H7 (cell line): Measurements from ENCODE around the gene ZNF366. TPM values are rescaled to one million over a fixed set of nuclear protein-coding genes. Genes with fewer than 3 reads are reported as not detected.

ENCODE experiments used
- DNase-seq: peaks from one replicate; pipeline ENCODE4 v3.0.0; 2012
- H3K27me3 ChIP-seq: 2 replicates; pipeline ENCODE4 v1.6.0; 2011; ENCODE audit warnings: mild to moderate bottlenecking, low read length; ENCODE audit not compliant: control insufficient read depth, insufficient read depth
- H3K36me3 ChIP-seq: replicated peaks from 2 replicates; pipeline ENCODE4 v1.5.1; 2011; ENCODE audit warnings: low read length; ENCODE audit not compliant: control insufficient read depth, insufficient read depth
- H3K4me3 ChIP-seq: 2 replicates; pipeline ENCODE4 v1.5.1; 2011; ENCODE audit warnings: low read depth, mild to moderate bottlenecking, control low read depth, low read length, moderate library complexity; ENCODE audit not compliant: insufficient read depth
- total RNA-seq: library from RNA; depleted of rRNA; stranded (reverse); fragments of >200 nt; shearing (Covaris generic); gene quantifications from 2 replicates; pipeline ENCODE4 v1.2.3, GENCODE V29; 2014; rRNA removed

The ZNF366 gene, protein sequence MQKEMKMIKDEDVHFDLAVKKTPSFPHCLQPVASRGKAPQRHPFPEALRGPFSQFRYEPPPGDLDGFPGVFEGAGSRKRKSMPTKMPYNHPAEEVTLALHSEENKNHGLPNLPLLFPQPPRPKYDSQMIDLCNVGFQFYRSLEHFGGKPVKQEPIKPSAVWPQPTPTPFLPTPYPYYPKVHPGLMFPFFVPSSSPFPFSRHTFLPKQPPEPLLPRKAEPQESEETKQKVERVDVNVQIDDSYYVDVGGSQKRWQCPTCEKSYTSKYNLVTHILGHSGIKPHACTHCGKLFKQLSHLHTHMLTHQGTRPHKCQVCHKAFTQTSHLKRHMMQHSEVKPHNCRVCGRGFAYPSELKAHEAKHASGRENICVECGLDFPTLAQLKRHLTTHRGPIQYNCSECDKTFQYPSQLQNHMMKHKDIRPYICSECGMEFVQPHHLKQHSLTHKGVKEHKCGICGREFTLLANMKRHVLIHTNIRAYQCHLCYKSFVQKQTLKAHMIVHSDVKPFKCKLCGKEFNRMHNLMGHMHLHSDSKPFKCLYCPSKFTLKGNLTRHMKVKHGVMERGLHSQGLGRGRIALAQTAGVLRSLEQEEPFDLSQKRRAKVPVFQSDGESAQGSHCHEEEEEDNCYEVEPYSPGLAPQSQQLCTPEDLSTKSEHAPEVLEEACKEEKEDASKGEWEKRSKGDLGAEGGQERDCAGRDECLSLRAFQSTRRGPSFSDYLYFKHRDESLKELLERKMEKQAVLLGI
- total RNA-seq, result not detected in 2 replicates

DNA sequence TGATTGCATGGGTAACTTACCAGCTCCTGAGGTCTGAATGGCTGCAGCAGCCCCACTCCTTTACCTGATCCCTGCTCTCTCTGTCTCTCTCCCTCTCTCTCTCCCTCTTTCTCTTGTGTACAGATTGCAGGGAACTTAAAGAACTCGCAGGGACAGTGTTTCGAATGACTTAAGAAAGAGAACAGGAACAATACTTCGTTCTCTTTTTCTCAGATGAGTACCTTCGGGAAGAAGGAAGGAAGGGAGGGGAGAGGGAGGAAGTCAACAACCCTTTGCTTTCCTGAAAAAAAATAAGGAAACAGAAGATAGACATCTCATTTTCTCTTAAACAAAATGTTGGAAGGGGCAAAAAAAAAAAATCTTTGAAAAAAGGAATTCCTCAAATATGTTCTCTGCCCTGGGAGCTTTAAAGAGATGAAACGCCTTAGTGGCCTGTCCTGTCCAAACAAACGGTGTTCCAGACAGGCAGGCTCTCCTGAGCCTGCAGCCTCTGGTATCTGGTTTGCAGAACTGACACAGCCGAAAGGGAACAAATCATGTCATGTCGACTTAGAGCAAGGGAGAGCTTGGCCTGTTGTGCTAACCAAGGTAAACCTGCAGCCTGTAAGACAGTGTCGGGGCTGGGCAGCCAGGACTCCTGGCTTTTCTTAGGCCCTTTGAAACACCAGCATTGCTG, at the start of gene ZNF366:
TSS of gene ZNF366 (minus strand) at position 180 of the 676 bp plus-strand sequence. CDS start 45,914 bp downstream, outside the sequence.
- no peak for DNase-seq

DNA sequence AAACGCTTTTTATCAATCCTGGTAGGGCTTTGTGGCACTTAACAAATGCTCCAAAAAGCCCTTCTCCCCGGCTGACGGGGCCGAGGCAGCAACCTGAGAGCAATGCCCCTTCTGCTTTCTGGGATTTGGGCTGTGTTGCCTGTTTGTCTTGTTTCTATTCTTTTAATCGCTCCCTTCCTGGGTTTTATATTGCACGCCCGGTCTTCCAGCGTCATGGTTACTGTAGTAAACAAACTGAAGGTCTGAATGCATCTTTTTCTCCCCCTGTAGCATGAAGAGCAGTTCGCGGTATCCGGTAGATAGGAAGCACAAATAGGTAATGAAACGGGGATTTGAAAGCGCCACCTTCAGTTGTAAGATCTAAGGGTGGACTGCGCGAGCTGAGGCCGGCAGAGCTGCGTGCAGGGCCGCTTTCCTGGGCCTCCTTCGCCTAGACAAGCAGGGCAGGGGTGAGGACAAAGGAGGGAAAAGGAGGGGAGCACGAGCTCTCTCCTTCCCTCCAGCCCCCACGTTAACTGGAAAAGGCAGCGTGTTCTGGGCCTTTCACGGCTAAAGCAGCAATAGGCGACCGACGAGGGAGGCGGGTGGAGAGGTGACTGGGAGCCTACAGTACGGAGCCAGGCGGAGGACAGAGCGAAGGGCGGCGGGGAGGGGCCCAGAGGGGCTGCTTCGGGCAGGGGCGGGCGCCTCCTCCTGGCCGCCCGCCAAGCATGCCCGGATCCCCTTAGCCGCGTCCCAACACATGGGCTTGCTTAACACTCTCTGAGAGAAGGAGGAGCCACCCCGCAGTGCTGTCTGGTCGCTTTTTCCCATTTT, 49.3 kb upstream of the ZNF366 start:
- DNase-seq, result peak; percentile 91
- Histone ChIP-seq H3K36me3 (no peaks in the 10 kb centered on the region), H3K27me3 (no peaks in the 10 kb centered on the region), H3K4me3 (peak overlapping the region; percentile 40)

More for the DNA sequence above, at the start of gene ZNF366:
- no peaks in the 10 kb centered on the region for H3K36me3 ChIP-seq
- H3K27me3 ChIP-seq, result no peaks in the 10 kb centered on the region
- no peak within 1 kb of the TSS for H3K4me3 ChIP-seq

DNA sequence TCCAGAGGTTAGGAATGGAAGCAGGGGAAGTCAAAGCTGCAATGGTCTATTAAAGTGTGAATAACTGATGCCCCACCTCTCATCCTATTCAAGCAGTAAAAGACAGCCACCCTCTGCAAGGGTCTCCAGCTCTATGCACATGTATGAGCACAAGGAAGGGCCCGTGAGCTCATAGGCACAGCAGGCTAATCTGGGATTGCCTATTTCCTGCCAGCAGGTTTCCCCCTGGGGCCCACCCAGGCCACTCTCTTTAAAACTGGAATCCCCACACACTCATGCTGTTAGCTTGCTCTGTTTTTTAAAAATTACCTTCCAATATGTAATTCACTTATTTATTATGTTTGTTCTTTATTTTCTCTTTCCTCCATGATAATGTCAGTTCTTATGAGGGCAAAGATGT, 48.7 kb upstream of the ZNF366 start:
- DNase-seq, result no peak
- H3K4me3 ChIP-seq, result no peak overlapping the region
- H3K36me3 ChIP-seq, result no peaks in the 10 kb centered on the region
- H3K27me3 ChIP-seq, result no peaks in the 10 kb centered on the region

DNA sequence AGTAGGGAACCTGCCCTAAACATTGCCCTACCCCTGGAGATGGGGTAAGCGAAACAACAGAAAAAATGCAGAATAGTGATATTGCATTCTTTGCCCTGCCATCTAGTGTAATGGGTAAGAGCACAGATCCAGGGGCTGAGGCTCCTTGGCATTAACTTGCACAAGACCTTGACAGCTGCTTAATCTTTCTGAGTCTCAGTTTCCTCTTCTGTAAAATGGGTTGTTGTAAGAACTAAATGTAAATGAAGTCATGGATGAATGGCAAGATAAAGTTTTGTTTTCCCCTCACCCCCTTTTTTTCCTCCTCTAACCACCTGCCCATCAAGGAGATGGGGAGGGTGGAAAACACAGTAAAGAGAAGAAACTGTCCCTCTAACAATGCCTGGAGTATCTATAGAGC, 47.7 kb upstream of the ZNF366 start:
- no peak overlapping the region for H3K4me3 ChIP-seq
- DNase-seq, result no peak
- no peaks in the 10 kb centered on the region for H3K27me3 ChIP-seq
- H3K36me3 ChIP-seq, result no peaks in the 10 kb centered on the region

DNA sequence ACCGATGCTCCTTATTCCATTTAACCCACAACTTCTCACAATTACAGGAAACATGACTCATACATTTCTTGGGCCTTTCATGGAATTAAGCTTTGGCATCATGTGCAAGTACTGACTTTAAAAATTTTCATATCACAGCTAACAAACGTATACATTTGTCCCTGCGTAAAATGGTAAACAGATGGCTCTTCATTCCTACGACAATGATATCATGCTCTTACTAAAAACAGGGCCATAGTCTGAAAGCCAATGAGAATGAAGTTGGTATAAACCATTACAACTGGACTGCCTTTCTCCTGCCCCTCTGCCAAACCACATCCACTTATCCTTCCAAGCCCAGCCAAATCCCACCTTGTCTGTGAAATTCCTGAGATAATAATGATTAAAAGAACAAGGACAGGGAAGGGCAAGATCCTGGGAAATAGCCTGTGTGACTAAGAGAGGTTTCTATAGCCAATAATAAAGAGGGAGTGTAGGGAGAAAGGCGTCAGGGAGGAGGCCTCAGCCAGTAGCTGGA, 44.9 kb upstream of the ZNF366 start:
- no peak for DNase-seq
- no peaks in the 10 kb centered on the region for H3K36me3 ChIP-seq
- H3K27me3 ChIP-seq, result no peaks in the 10 kb centered on the region
- H3K4me3 ChIP-seq, result no peak overlapping the region

DNA sequence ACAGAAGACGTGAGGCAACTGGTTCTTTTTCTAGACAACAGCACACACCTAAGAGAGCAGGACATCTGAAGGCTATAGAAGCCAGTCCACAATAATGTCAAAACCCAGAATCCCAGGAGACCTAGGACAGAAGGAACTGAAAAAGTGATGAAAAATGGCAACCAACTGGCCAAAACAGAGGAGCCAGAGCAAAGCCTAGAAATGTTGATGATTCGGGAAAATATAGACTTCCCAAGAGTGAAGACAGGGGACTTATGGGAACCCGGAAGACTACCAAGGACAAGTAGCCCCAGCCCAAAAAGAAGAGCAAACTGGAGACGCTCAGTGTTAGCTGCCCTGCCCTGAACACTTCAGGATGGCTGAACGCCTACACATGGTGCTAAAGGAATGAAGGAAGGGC, 43.4 kb upstream of the ZNF366 start:
- H3K4me3 ChIP-seq, result no peak overlapping the region
- no peaks in the 10 kb centered on the region for H3K27me3 ChIP-seq
- H3K36me3 ChIP-seq, result no peaks in the 10 kb centered on the region
- DNase-seq, result no peak

DNA sequence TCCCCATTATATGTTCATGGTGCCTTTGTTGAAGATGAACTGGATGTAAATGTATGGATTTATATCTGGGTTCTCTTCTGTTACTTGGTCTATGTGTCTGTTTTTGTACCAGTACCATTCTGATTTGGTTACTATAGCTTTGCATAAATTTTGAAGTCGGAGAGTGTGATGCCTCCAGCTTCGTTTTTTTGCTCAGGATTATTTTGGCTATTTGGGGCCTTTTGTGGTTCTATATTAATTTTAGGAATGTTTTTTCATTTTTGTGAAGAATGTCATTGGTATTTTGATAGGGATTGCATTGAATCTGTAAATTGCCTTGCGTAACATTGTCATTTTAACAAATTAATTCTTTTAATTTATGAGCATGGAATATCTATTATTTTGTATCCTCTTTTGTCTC, 36.6 kb upstream of the ZNF366 start:
- no peak for DNase-seq
- Histone ChIP-seq H3K4me3 (no peak overlapping the region), H3K27me3 (no peaks in the 10 kb centered on the region), H3K36me3 (no peaks in the 10 kb centered on the region)

DNA sequence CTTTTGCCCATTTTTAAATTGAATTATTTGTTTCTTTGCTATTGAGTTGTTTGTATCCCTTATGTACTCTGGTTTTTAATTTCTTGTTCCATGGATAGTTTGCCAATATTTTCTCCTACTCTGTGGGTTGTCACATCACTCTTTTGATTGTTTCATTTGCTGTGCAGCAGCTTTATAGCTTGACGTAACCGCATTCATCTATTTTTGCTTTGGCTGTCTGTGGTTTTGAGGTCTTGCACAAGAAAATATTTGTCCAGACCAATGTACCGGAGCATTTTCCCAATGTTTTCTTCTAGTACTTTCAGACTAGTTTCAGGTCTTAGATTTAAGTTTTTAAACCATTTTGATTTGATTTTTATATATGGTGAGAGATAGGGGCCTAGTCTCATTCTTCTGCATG, 36.2 kb upstream of the ZNF366 start:
- H3K27me3 ChIP-seq, result no peaks in the 10 kb centered on the region
- H3K36me3 ChIP-seq, result no peaks in the 10 kb centered on the region
- H3K4me3 ChIP-seq, result no peak overlapping the region
- no peak for DNase-seq

DNA sequence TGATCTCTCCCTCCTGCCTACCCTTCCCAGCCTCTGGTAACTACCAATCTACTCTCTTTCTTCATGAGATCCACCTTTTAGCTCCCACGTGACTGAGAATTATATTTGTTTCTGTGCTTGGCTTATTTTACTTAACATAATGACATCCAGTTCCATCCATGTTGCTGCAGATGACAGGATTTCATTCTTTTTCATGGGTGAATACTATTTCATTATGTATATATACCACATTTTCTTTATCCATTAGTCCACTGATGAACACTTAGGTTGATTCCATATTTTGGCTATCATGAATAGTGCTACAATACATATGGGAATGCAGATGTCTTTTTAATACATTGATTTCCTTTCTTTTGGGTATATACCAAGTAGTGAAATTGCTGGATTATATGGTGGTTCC, 35.5 kb upstream of the ZNF366 start:
- Histone ChIP-seq H3K27me3 (no peaks in the 10 kb centered on the region), H3K4me3 (no peak overlapping the region), H3K36me3 (no peaks in the 10 kb centered on the region)
- no peak for DNase-seq

DNA sequence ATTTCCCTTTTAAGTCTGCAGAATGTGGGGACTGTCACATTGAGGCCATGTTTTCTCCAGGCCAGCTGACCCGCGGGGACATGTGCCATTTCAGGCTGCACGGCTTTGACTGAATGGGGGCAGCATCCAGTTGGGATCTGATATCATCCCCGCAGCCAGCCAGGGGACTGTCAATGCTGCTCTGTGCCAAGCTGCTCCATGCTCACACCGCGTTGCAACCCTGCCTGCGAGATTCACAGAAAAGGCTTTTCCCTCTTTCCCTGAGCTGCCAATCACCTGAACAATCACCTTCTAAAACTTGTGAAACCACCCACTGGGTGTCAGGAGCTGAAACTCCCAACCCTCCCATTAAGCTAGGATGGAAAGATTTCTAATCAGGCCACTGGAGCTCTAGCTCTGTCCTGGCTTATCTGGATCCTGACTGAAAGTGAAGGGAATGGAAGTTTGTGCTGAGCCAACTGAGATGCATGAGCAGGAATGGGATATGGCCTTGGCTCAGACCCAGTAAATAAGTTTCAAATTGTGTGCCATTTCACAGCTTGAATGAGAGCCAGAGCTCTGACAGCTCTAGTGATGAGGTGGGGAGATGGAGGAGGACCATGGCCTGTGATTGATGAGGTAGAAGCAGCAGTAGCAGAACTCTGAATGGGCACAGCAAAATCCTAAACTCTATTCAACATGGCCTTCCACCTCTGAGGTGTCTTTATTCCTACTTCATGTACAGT, 34.5 kb upstream of the ZNF366 start:
- no peak overlapping the region for H3K4me3 ChIP-seq
- DNase-seq, result no peak
- no peaks in the 10 kb centered on the region for H3K27me3 ChIP-seq

DNA sequence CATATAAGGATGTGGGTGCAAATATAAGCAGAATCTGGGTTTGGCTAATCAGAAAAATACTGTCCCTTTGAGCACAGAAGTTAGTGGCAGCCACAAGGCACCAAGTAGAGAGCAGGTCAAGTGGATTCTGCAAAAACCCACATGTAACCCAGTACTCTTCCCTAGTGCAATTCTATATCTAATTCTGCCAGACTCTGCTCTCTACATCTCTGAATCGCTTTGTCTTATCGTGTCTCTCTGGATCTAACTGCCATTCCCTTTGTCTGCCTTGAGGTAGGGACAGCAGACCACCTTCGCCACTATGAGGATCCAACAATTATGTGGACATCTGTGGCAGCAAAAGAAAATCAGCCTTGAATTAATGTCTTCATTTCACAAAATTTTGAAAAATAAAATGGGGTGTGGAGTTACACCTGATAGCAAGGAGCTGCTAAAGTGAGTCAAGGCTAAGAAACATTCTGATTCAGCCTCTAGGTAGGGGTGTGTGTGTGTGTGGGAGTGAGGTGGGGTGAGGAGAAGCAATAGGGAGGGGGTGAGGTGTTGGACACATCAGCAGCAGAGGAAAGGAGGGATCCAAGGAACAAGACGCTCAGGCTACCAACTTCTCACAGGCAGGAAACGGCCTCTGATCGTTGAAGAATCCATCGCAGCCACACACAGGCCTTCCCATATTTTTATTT, 33.7 kb upstream of the ZNF366 start:
- no peak for DNase-seq
- Histone ChIP-seq H3K27me3 (no peaks in the 10 kb centered on the region), H3K36me3 (no peaks in the 10 kb centered on the region), H3K4me3 (no peak overlapping the region)

More for the DNA sequence above, 34.5 kb upstream of the ZNF366 start:
- no peaks in the 10 kb centered on the region for H3K36me3 ChIP-seq

DNA sequence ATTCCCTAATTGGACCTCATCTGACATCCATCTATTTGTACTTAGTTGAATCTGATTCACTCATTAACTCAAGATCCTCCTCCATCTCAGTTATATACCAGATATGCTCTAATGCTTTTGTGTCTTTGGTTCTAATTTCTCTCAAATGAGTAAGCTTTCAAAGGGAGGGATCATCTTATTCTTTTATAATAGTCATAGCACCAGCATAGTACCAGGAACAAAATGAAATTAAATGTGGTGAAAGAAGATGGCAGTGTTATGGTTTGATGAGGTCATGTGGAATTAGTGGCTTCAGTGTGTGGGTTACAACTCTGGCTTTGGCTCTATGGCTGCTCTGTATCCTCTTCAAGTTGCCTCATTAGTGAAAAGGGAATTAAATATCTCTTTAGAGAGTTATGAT, 32.5 kb upstream of the ZNF366 start:
- Histone ChIP-seq H3K4me3 (no peak overlapping the region), H3K36me3 (no peaks in the 10 kb centered on the region), H3K27me3 (no peaks in the 10 kb centered on the region)
- no peak for DNase-seq

DNA sequence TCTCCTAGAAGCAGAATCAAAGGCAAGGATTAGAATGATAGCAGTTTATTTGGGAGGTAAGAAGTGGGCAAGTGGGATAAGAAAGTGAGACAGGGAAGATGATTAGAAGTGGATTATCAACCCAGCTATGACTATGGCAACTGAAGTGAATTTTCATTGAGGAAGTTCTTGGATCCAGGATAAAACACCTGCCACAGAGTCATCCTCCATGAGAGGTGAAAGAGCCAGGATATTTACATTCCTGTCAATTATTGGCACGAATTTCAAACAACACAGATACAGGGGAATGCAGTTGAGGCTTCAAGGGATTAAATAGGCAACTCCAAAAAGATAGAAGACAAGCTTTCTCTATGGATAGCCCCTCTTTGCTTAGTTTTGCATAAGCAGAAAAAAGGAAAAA, 31.8 kb upstream of the ZNF366 start:
- Histone ChIP-seq H3K27me3 (no peaks in the 10 kb centered on the region), H3K4me3 (no peak overlapping the region), H3K36me3 (no peaks in the 10 kb centered on the region)
- DNase-seq, result no peak
